Epidermal melanocyte (primary cell): ENCODE data around the gene GSDMA.

ENCODE experiments used
- DNase-seq: peaks from one replicate; pipeline ENCODE4 v3.0.0; 2011; ENCODE audit warnings: low spot score; ENCODE audit not compliant: insufficient read length

The GSDMA gene

DNA sequence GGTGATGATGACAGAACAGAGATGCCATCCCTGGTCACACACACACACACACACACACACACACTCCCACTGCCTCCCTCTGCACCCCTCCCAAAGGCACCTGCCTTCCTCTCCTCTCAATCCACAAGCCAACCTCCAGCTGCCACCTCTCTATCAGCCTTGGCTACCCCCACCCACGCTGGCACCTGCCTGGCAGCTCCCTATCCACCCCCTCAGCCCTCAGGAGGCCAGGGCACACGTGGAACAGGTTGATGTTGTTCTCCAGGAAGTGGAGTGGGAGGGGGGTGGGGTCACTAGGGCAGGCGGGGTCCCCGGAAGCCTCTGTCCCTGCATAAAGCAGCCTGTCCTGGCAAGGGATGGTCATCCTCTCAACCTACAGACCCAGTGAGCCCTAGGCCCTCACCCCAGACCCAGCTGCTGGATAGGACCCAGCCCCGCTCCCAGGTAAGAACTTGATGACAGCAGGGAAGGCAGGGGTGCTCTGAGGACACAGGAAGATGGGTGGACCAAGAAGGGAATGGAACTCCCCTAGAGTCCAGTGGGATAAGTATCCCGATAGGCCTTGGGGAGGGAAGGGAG lies at the start of gene GSDMA:
Gene GSDMA, plus strand, starts transcription at position 363 of the 579 bp plus-strand sequence. CDS start 2,684 bp downstream, outside the sequence.
- DNase-seq: no peak

GRCh38 chr17:39913989-39914388 lies 48.8 kb upstream of the GSDMA start:
- no peak for DNase-seq

GRCh38 chr17:39915559-39915958 lies 47.2 kb upstream of the GSDMA start:
- DNase-seq: no peak

DNA sequence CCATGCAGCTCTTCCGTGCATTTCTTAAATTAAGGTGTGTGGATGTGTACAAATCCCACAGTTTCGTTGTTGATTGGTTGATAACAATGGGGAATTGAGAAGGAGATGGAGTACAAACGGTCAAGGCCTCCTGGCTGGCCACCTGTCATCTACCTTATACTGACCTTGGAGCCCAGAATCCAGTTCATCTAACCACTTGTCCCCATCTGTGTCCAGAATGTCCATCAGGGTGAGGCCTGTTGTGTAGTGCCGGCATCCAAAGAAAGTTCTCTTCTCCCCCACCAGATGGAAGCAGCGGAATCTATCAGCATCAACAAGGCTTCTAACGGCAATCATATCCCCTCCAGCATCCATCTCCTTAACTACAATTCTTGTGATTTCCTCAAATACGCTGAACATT lies 45.9 kb upstream of the GSDMA start:
- DNase-seq: no peak

- no peak for DNase-seq
These were observed 43.6 kb upstream of the GSDMA start for GRCh38 chr17:39919087-39919683.

- no peak for DNase-seq
These were observed 42.3 kb upstream of the GSDMA start for GRCh38 chr17:39920218-39921210.

GRCh38 chr17:39921323-39921722 lies 41.5 kb upstream of the GSDMA start:
- no peak for DNase-seq

DNA sequence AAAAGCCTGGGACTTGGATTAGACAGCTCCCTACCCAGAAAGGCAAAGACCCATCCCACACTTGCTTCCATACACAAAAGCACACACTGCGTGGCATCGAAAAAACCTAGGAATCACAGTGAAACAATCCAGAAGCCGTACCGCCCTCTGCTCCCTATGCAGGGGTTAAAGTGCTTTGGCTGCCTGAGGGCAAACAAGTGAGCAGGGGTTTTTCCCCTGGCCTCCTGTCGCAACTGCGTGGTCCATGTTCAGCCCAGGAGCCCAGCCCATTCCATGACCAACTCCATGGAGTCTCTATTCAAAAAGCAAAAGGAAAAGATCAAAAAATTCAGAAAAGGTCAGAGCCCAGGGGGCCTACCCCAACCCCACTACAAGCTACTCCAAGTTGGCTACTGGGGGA lies 40.8 kb upstream of the GSDMA start:
- no peak for DNase-seq

DNA sequence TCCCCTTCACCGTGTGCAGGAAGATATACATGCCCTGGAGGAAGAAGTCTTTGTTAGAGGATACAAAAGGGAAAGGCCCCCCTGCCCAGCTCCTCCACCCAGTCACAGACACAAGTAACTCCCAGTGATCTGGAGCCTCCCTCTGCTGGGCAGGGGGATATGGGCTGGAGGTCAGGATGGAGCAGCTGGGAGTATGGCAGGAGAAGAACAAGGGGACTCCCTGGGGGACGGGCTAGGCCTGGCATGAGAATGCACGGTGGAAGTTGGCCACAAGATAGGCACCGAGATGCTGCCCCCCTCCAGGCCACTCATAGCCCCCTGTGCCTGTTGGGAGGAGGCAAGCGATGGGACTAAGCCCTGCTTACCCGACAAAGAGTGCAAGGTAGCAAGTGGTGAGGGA lies 39.6 kb upstream of the GSDMA start:
- no peak for DNase-seq

DNA sequence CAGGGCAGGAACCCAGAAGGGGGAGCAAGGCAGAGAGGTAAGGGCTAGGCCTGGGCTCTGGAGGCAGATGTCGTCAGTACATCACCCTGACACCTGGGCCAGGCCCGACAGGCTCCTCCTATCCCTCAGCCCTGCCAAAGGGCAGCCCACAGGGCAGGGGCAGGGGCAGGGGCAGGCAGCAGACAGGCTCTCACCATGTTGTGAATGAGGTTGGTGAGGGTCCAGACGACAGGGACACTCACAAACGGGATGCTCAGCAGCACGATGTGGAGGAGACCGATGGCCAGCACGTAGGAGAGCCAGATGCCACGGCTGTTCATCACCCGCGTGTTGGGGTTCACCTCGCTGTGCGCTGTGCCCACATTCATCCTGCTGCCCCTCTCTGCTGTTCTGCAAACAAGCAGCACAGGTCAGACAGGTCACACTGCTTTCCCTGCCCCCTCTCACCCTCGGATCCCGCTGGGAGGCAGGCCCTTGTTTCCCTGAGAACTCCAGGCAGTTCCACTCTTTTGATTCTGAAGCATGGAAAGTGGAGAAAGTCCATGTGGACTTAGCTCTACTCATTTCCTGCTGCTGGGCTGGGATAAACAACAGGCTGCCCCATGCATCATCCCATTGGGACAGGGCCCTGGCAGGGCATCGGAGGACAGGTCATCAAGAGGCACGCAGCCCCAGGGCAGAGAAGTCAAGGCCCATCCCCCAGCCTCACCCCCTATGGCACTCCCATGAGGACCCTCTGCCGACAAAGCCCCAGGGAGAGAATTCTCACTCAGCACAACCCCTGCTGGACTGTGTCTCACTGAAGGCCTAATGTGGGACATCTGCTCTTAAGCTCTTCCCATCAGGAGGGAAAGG lies 38.7 kb upstream of the GSDMA start:
- DNase-seq: no peak

GRCh38 chr17:39924691-39925055 lies 38.1 kb upstream of the GSDMA start:
- DNase-seq: no peak

- no peak for DNase-seq
These were observed 37.3 kb upstream of the GSDMA start for GRCh38 chr17:39925282-39926134.

DNA sequence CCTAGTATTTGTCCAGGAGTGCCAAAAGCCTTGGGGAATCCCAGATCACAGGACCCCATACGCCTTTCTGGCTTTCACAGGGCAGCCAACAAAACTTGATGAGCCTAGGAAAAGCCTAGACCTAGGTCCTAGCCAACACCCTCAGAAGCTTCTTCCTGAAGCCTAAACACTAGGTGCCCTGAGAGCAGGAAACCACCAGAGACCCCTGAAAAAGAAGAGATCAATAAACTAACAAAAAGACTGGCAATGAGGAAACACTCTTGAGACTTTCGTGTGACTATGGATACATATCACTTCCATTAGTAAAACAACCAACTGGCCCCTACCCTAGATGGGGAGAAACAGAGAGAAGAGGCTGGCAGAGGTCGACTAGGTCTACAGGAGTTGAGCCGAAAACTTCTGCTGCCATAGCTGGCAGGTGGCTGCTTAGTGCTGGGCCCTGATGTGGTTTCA lies 36.6 kb upstream of the GSDMA start:
- DNase-seq: no peak

- DNase-seq: no peak
These were observed 36.2 kb upstream of the GSDMA start for GRCh38 chr17:39926588-39927100.

- DNase-seq: peak; percentile 84
These were observed 35.5 kb upstream of the GSDMA start, which contains the start of the genes LRRC3C and ORMDL3 for GRCh38 chr17:39927101-39927928. TSS of gene LRRC3C (plus strand) at chr17:39927732. CDS start at chr17:39941524, 13,792 bp downstream. TSS of gene ORMDL3 (minus strand) at chr17:39927601. CDS start at chr17:39924203, 3,398 bp downstream.

DNA sequence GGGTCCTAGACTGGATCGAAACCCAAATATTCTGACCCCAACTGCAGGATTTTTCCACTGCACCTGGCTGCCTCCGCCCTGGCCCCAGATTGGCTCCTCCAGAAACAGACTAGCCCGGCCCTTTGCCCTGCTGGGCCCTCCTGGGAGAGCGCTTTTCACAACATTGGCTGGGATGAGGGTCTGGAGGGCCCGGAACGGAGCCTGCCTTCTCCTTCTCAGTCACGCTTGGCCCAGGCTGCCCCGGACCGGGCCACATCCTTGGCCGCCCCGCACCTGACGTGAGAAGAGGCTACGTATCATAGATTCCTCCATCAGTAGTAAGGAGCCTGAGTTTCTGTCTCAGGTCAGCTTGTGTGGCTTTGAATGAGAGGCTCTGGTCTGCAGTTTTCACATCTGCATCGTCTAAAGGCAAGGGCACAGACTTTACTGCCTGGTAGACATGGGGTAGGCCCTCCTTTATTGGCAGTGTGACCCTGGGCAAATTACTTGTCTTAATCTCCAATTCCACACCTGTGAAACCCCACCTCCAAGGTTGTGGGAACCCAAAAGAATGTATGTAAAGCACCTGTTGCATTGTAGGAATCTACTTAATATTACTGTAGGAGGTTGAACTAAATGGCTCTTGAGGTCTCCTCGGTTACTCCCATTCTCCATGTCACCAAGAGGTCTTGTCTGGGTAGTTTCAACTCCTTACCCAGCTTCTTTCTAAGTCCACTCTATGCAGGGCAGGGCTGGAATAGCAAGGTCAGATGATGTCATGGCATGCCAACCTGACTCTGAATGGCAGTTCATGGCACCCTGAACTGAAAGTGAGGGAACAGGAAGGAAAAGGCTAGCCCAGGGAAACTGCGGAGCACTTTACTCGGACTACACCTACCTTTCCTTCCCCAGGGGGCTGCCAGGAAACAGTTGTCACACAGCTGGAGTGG lies 34.6 kb upstream of the GSDMA start:
- DNase-seq: no peak

- DNase-seq: no peak
These were observed 33.8 kb upstream of the GSDMA start for GRCh38 chr17:39928858-39929645.
